Ovary (tissue), 3 donors: ENCODE measurements around the gene ARHGEF28.

Experiments used
- CTCF ChIP-seq, 3 donors: fragments of 450-650 bp in 2 of 3; fragments of 200-600 bp in 1 of 3; IDR thresholded peaks; one replicate each; pipeline versions ENCODE4 v1.5.1 to v1.8.0; 2016 to 2022; ENCODE audit warnings: antibody characterized with exemption in 3 of 3, mild to moderate bottlenecking in 1 of 3
- EP300 ChIP-seq: sonication (generic); formaldehyde crosslinking; IDR thresholded peaks from one replicate; pipeline ENCODE4 v1.6.1; 2017; ENCODE audit warnings: antibody characterized with exemption
- donor health status: DM: no; HTN: no; CAD: no.

- TF ChIP-seq CTCF (IDR thresholded peaks at IDR 0.05) (no peak), EP300 (no peak)
Observed at GRCh38 chr5:73826301-73827105, 200.5 kb downstream of the ARHGEF28 start.
